Measurements from ENCODE around the gene PXK. TPM values are rescaled to one million over a fixed set of nuclear protein-coding genes. Genes with fewer than 3 reads are reported as not detected.
A peak's percentile ranks its signal among the peaks of the same experiment; 100 is the strongest.

PXK gene
- total and polyA plus RNA-seq, 10 of the 15 experiments (the other 5 are each of a cell fraction or from before 2014, with no cell fraction given): 8.4 to 38.0 (median 27.6) TPM

GRCh38 chr3:58414538-58415197 lies 82.0 kb downstream of the PXK start:
- intact Hi-C loops (cut with micrococcal nuclease; ENCODE audit: unreplicated experiment) (loop anchor here (1.0 to 5.0 kb wide), 4 partner anchors 81 to 227 kb away; partner anchors contain the start of genes HTD2 and RPP14), in situ Hi-C loops (cut with MboI) (loop anchor here (5.0 kb wide), 2 partner anchors 87 to 232 kb away; no protein-coding TSS in a partner anchor)
- CTCF ChIA-PET: interaction anchor here (0.7 to 5.9 kb wide), 26 partner anchors 9 to 695 kb away, joined by 3 to 112 read pairs (median 5); partner anchors contain the start of genes HTD2, KCTD6, PDHB and PXK
- Histone ChIP-seq H3K9me3 (replicated peaks; ENCODE audit: control insufficient read depth, insufficient read depth, low read length) (no peaks in the 10 kb centered on the region), H3K27me3 (replicated peaks in 1 of 2; ENCODE audit: control insufficient read depth in 2 of 2, insufficient read depth in 2 of 2, low read length in 1 of 2) (no peaks in the 10 kb centered on the region), H3K79me2 (ENCODE audit: control insufficient read depth, insufficient read depth, low read length) (no peaks in the 10 kb centered on the region), H3K4me2 (ENCODE audit: control insufficient read depth, insufficient read depth) (no peak overlapping the region), H4K20me1 (ENCODE audit: control insufficient read depth, insufficient read depth) (no peaks in the 10 kb centered on the region), H3K4me1 (ENCODE audit: control insufficient read depth, insufficient read depth, low read length) (peaks cover 9% of the 10 kb centered on the region), H2AFZ (ENCODE audit: control insufficient read depth, low read depth, low read length) (no peak overlapping the region), H3K9ac (ENCODE audit: control insufficient read depth, insufficient read depth, low read length) (no peak overlapping the region), H3K36me3 (ENCODE audit: control insufficient read depth in 2 of 2, insufficient read depth in 2 of 2, low read length in 1 of 2) (peaks cover 0 to 4% of the 10 kb centered on the region in 2 experiments; a peak in 3 of 4 replicates), H3K27ac (ENCODE audit: control insufficient read depth, insufficient read depth) (no peak overlapping the region), H3K4me3 (no peak overlapping the region)
- FAIRE-seq (peak; percentile 84), DNase-seq (ENCODE audit: low read depth, low spot score) (no peak), ATAC-seq (peak; percentile 74)
- SMC1A ChIA-PET (ENCODE audit: uncharacterized antibody, unreplicated experiment): interaction anchor here (0.7 to 7.5 kb wide), 20 partner anchors 9 to 238 kb away, joined by 3 to 81 read pairs (median 6); partner anchors contain the start of genes HTD2, PDHB, PXK and RPP14
- RAD21 ChIA-PET (ENCODE audit: unreplicated experiment): interaction anchor here (1.0 to 2.9 kb wide), 9 partner anchors 16 to 236 kb away, joined by 3 to 35 read pairs (median 5); partner anchors contain the start of genes HTD2 and RPP14
- no TSS peak for BruUV-seq (replicated peaks)
- POLR2A ChIA-PET: interaction anchor here (0.8 to 0.9 kb wide), 2 partner anchors 9 to 15 kb away, joined by 3 read pairs; no protein-coding TSS in a partner anchor
- no peak for TF ChIP-seq BCL3 (IDR thresholded peaks at IDR 0.05; ENCODE audit: borderline replicate concordance, insufficient read depth, low read depth, low read length, poor library complexity, severe bottlenecking)
- TF ChIP-seq FOXK2 (IDR thresholded peaks at IDR 0.05): no peak
- TF ChIP-seq SMC3 (IDR thresholded peaks at IDR 0.05; ENCODE audit: borderline replicate concordance, low read length): peak; percentile 90
- no peak for TF ChIP-seq GATAD2B (conservative IDR thresholded peaks at IDR 0.05; ENCODE audit: low read depth)
- no peak for TF ChIP-seq SRF (IDR thresholded peaks at IDR 0.05; ENCODE audit: low read depth in 2 of 2, low read length in 2 of 2)
- TF ChIP-seq MTA2 (IDR thresholded peaks at IDR 0.05; ENCODE audit: low read depth): no peak
- TF ChIP-seq TBL1XR1 (IDR thresholded peaks at IDR 0.05; ENCODE audit: low read depth, low read length): no peak
- TF ChIP-seq NRF1 (conservative IDR thresholded peaks at IDR 0.05; ENCODE audit: low read depth, low read length): no peak
- TF ChIP-seq NR2C2 (IDR thresholded peaks at IDR 0.05; ENCODE audit: borderline replicate concordance, control insufficient read depth, insufficient read length, low read depth): no peak
- TF ChIP-seq KLF5 (IDR thresholded peaks at IDR 0.05; ENCODE audit: partially characterized antibody): no peak
- no peak for TF ChIP-seq MYC (IDR thresholded peaks at IDR 0.05; ENCODE audit: insufficient read depth, insufficient read length, insufficient replicate concordance, low read length, severe bottlenecking)
- TF ChIP-seq CHD1 (IDR thresholded peaks at IDR 0.05; ENCODE audit: low read depth, low read length): no peak
- no peak for TF ChIP-seq CBX5 (IDR thresholded peaks at IDR 0.05; ENCODE audit: low read depth)
- no peak for TF ChIP-seq HDAC2 (IDR thresholded peaks at IDR 0.05)
- TF ChIP-seq CBX3 (IDR thresholded peaks at IDR 0.05; ENCODE audit: borderline replicate concordance, low read depth): no peak
- no peak for TF ChIP-seq GABPA (IDR thresholded peaks at IDR 0.05; ENCODE audit: low read depth)
- no peak for TF ChIP-seq BMI1 (IDR thresholded peaks at IDR 0.05; ENCODE audit: borderline replicate concordance)
- TF ChIP-seq YY1 (IDR thresholded peaks at IDR 0.05; ENCODE audit: low read depth, low read length): peak; percentile 33; the same call in 1 of the 2 replicates
- TF ChIP-seq BHLHE40 (IDR thresholded peaks at IDR 0.05; ENCODE audit: borderline replicate concordance in 1 of 2, low read depth in 2 of 2, low read length in 1 of 2): no peak
- TF ChIP-seq SREBF2 (IDR thresholded peaks at IDR 0.05; ENCODE audit: low read length): no peak
- TF ChIP-seq CTCF (IDR thresholded peaks at IDR 0.05 in 2 of 3, conservative IDR thresholded peaks at IDR 0.05 in 1 of 3; ENCODE audit: control insufficient read depth in 2 of 3, extremely low read depth in 1 of 3, insufficient read depth in 1 of 3, low read depth in 3 of 3, low read length in 3 of 3): peak; percentile 63 to 72 (median 71)
- TF ChIP-seq ZBED1 (IDR thresholded peaks at IDR 0.05; ENCODE audit: borderline replicate concordance): no peak
